Measurements from ENCODE around the gene NTHL1. TPM values are rescaled to one million over a fixed set of nuclear protein-coding genes. Genes with fewer than 3 reads are reported as not detected.

Gene NTHL1
- total RNA-seq, 1 donor from 2014 or later, result 33.2 TPM

GRCh38 chr16:2031081-2031577 is 16.5 kb downstream of the NTHL1 start:
- intact Hi-C loops (cut with micrococcal nuclease), result no loop called here

GRCh38 chr16:2030036-2030435 is 17.6 kb downstream of the NTHL1 start:
- intact Hi-C loops (cut with micrococcal nuclease), result no loop called here

GRCh38 chr16:2029350-2029749 is 18.3 kb downstream of the NTHL1 start:
- intact Hi-C loops (cut with micrococcal nuclease), result no loop called here

- intact Hi-C loops (cut with micrococcal nuclease), result no loop called here
These were observed 18.9 kb downstream of the NTHL1 start for GRCh38 chr16:2028620-2029220.

GRCh38 chr16:2028146-2028545 is 19.5 kb downstream of the NTHL1 start:
- intact Hi-C loops (cut with micrococcal nuclease), result no loop called here

- intact Hi-C loops (cut with micrococcal nuclease), result no loop called here
These were observed 20.3 kb downstream of the NTHL1 start for GRCh38 chr16:2027024-2028010.

- intact Hi-C loops (cut with micrococcal nuclease), result no loop called here
These were observed 21.1 kb downstream of the NTHL1 start, which contains the start of gene NHERF2 for GRCh38 chr16:2026461-2027023. Gene NHERF2, plus strand, starts transcription at chr16:2026902. Its CDS starts 104 bp downstream, at chr16:2027006.

GRCh38 chr16:2025878-2026460 is 21.7 kb downstream of the NTHL1 start:
- intact Hi-C loops (cut with micrococcal nuclease), result no loop called here

- intact Hi-C loops (cut with micrococcal nuclease), result no loop called here
These were observed 22.4 kb downstream of the NTHL1 start for GRCh38 chr16:2025251-2025650.

- intact Hi-C loops (cut with micrococcal nuclease), result no loop called here
These were observed 23.6 kb downstream of the NTHL1 start for GRCh38 chr16:2024032-2024420.

- intact Hi-C loops (cut with micrococcal nuclease), result loop anchor here (1.0 kb wide), 2 partner anchors 24 to 117 kb away; partner anchors contain the start of genes NTHL1 and TSC2
These were observed 24.3 kb downstream of the NTHL1 start for GRCh38 chr16:2023092-2024031.

- intact Hi-C loops (cut with micrococcal nuclease), result loop anchor here (1.0 kb wide), 2 partner anchors 25 to 118 kb away; partner anchors contain the start of genes NTHL1 and TSC2
These were observed 24.9 kb downstream of the NTHL1 start for GRCh38 chr16:2022723-2023091.

- intact Hi-C loops (cut with micrococcal nuclease), result no loop called here
These were observed 27.5 kb downstream of the NTHL1 start for GRCh38 chr16:2019921-2020831.

GRCh38 chr16:2019518-2019920 is 28.1 kb downstream of the NTHL1 start, which contains the start of gene NPW:
Gene NPW, plus strand, starts transcription at chr16:2019785.
- intact Hi-C loops (cut with micrococcal nuclease), result no loop called here

- intact Hi-C loops (cut with micrococcal nuclease), result no loop called here
These were observed 31.2 kb downstream of the NTHL1 start for GRCh38 chr16:2016407-2016922.

GRCh38 chr16:2015947-2016208 is 31.8 kb downstream of the NTHL1 start:
- intact Hi-C loops (cut with micrococcal nuclease), result no loop called here

- intact Hi-C loops (cut with micrococcal nuclease), result no loop called here
These were observed 32.3 kb downstream of the NTHL1 start for GRCh38 chr16:2015117-2015946.

GRCh38 chr16:2013527-2013926 is 34.1 kb downstream of the NTHL1 start:
- intact Hi-C loops (cut with micrococcal nuclease), result no loop called here
